Measurements from ENCODE around the gene DCC. TPM values are rescaled to one million over a fixed set of nuclear protein-coding genes. Genes with fewer than 3 reads are reported as not detected.

Gene DCC
- total and polyA plus RNA-seq, 9 of the 15 experiments (the other 6 are each of a cell fraction or from before 2014, with no cell fraction given) = not detected

DNA sequence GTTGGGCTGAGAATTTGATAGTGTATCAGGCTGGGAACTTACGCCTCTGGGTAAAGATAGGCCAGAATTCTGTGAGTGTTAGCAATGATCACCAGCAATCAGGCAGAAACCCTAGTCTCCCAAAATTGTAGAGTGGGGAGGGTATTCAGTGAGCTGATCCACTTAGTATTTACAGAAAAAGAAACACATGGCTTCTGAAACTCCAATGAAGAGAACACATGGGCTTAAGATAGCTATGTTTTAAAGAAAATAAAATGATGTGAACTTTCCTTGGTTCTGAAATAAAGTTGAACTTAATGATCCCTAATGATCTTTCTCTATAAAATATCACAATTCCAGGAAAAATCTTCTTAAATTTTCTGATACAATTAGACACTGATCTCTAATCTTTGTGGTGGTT lies 472.8 kb downstream of the DCC start:
- Histone ChIP-seq H3K4me2 (ENCODE audit: insufficient read depth, low read length) (no peak overlapping the region), H3K9me3 (replicated peaks; ENCODE audit: control insufficient read depth, insufficient read depth, low read depth, low read length) (no peaks in the 10 kb centered on the region), H3K4me1 (replicated peaks in 1 of 2; ENCODE audit: control insufficient read depth in 2 of 2, insufficient read depth in 2 of 2, low read length in 2 of 2) (no peaks in the 10 kb centered on the region), H3K27me3 (ENCODE audit: control insufficient read depth in 2 of 2, insufficient read depth in 2 of 2, low read length in 2 of 2) (no peaks in the 10 kb centered on the region), H3K9ac (ENCODE audit: insufficient read depth in 1 of 2, low read depth in 2 of 2, low read length in 2 of 2) (no peak overlapping the region), H2AFZ (ENCODE audit: low read depth, low read length) (no peak overlapping the region), H3K4me3 (no peak overlapping the region), H3K79me2 (ENCODE audit: control insufficient read depth, insufficient read depth, low read length) (no peaks in the 10 kb centered on the region), H3K9me1 (ENCODE audit: control insufficient read depth, insufficient read depth, low read length) (no peaks in the 10 kb centered on the region), H3K36me3 (ENCODE audit: control insufficient read depth, insufficient read depth, low read length) (no peaks in the 10 kb centered on the region), H4K20me1 (replicated peaks; ENCODE audit: control insufficient read depth, insufficient read depth, low read length) (no peaks in the 10 kb centered on the region), H3K27ac (ENCODE audit: extremely low read depth, low read depth, low read length) (no peak overlapping the region)
- WGBS (ENCODE audit: insufficient coverage, low coverage, missing lambda C conversion rate) = 0% methylated on average over 1 of the region's 1 CpG
- in situ Hi-C loops (cut with MboI) (no loop called here), intact Hi-C loops (cut with micrococcal nuclease) (no loop called here)
- ChIA-PET CTCF (ENCODE audit: low intra/inter-chr PET ratio) (no interaction called here), POLR2A (no interaction called here)
- DNase-seq (ENCODE audit: extremely low read depth in 1 of 4, low spot score in 3 of 4) (no peak), FAIRE-seq (no peak), ATAC-seq (no peak)
- no TSS peak for BruUV-seq (replicated peaks)
- TF ChIP-seq ZBTB1 (CRISPR knock-in tag; IDR thresholded peaks at IDR 0.05; ENCODE audit: borderline replicate concordance, low read depth) (no peak), SETDB1 (IDR thresholded peaks at IDR 0.05; ENCODE audit: low read length) (no peak), ERF (CRISPR knock-in tag; IDR thresholded peaks at IDR 0.05) (no peak), ZNF75A (CRISPR knock-in tag; IDR thresholded peaks at IDR 0.05) (no peak), ESRRB (CRISPR knock-in tag; IDR thresholded peaks at IDR 0.05; ENCODE audit: borderline replicate concordance) (no peak), GABPB1 (CRISPR knock-in tag; IDR thresholded peaks at IDR 0.05) (no peak), FOXP1 (CRISPR knock-in tag; IDR thresholded peaks at IDR 0.05) (no peak), ZBTB17 (CRISPR knock-in tag; IDR thresholded peaks at IDR 0.05) (no peak), FUS (optimal IDR thresholded peaks at IDR 0.05; ENCODE audit: low read depth, low read length) (no peak), SNRNP70 (optimal IDR thresholded peaks at IDR 0.05; ENCODE audit: low read depth, low read length) (no peak), EP400 (IDR thresholded peaks at IDR 0.05) (no peak), SMAD3 (CRISPR knock-in tag; conservative IDR thresholded peaks at IDR 0.05) (no peak), NCOA1 (IDR thresholded peaks at IDR 0.05; ENCODE audit: low read depth) (no peak), CBFA2T2 (conservative IDR thresholded peaks at IDR 0.05) (no peak)
- TF ChIP-seq, protein P1, sequence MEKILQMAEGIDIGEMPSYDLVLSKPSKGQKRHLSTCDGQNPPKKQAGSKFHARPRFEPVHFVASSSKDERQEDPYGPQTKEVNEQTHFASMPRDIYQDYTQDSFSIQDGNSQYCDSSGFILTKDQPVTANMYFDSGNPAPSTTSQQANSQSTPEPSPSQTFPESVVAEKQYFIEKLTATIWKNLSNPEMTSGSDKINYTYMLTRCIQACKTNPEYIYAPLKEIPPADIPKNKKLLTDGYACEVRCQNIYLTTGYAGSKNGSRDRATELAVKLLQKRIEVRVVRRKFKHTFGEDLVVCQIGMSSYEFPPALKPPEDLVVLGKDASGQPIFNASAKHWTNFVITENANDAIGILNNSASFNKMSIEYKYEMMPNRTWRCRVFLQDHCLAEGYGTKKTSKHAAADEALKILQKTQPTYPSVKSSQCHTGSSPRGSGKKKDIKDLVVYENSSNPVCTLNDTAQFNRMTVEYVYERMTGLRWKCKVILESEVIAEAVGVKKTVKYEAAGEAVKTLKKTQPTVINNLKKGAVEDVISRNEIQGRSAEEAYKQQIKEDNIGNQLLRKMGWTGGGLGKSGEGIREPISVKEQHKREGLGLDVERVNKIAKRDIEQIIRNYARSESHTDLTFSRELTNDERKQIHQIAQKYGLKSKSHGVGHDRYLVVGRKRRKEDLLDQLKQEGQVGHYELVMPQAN (IDR thresholded peaks at IDR 0.05; ENCODE audit: borderline replicate concordance) = no peak
- TF ChIP-seq, protein P2, sequence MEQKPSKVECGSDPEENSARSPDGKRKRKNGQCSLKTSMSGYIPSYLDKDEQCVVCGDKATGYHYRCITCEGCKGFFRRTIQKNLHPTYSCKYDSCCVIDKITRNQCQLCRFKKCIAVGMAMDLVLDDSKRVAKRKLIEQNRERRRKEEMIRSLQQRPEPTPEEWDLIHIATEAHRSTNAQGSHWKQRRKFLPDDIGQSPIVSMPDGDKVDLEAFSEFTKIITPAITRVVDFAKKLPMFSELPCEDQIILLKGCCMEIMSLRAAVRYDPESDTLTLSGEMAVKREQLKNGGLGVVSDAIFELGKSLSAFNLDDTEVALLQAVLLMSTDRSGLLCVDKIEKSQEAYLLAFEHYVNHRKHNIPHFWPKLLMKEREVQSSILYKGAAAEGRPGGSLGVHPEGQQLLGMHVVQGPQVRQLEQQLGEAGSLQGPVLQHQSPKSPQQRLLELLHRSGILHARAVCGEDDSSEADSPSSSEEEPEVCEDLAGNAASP (IDR thresholded peaks at IDR 0.05) = no peak
- TF ChIP-seq, protein P3, sequence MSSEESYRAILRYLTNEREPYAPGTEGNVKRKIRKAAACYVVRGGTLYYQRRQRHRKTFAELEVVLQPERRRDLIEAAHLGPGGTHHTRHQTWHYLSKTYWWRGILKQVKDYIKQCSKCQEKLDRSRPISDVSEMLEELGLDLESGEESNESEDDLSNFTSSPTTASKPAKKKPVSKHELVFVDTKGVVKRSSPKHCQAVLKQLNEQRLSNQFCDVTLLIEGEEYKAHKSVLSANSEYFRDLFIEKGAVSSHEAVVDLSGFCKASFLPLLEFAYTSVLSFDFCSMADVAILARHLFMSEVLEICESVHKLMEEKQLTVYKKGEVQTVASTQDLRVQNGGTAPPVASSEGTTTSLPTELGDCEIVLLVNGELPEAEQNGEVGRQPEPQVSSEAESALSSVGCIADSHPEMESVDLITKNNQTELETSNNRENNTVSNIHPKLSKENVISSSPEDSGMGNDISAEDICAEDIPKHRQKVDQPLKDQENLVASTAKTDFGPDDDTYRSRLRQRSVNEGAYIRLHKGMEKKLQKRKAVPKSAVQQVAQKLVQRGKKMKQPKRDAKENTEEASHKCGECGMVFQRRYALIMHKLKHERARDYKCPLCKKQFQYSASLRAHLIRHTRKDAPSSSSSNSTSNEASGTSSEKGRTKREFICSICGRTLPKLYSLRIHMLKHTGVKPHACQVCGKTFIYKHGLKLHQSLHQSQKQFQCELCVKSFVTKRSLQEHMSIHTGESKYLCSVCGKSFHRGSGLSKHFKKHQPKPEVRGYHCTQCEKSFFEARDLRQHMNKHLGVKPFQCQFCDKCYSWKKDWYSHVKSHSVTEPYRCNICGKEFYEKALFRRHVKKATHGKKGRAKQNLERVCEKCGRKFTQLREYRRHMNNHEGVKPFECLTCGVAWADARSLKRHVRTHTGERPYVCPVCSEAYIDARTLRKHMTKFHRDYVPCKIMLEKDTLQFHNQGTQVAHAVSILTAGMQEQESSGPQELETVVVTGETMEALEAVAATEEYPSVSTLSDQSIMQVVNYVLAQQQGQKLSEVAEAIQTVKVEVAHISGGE (CRISPR knock-in tag; IDR thresholded peaks at IDR 0.05) = no peak

All from K562 (cell line).